Putamen (tissue), 1 donor: ENCODE data around the gene SLC14A1.

Experiments used
- DNase-seq: peaks from one replicate; pipeline ENCODE4 v3.0.0-alpha.2; 2016; ENCODE audit warnings: low spot score

SLC14A1 gene

DNA sequence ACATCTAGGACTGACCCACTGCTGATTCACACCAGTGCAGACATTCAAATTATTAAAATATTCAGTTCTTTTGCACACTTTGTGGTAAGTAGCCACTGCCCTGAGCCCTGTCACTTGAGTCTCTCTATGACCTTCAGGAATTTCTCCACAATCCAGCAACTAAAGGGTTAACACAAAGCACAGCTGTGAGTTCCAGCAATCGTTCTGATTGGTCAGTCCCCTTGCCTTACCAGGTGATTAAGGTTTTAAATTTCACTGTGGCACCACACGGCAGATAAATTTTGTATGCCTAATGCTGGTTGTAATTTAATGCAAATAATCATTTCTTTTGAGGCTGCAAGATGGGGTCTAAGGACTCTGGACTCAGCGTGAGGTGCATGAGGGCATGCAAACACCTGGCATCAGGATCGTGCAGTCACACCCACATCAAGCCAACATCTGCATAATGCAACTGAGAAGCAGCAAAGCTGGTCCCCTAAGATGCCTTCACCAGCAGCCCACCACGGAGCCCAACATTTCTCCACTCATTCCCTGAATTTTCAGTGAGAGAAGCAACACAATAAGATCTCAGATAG lies 36.6 kb downstream of the SLC14A1 start:
- DNase-seq, result no peak

DNA sequence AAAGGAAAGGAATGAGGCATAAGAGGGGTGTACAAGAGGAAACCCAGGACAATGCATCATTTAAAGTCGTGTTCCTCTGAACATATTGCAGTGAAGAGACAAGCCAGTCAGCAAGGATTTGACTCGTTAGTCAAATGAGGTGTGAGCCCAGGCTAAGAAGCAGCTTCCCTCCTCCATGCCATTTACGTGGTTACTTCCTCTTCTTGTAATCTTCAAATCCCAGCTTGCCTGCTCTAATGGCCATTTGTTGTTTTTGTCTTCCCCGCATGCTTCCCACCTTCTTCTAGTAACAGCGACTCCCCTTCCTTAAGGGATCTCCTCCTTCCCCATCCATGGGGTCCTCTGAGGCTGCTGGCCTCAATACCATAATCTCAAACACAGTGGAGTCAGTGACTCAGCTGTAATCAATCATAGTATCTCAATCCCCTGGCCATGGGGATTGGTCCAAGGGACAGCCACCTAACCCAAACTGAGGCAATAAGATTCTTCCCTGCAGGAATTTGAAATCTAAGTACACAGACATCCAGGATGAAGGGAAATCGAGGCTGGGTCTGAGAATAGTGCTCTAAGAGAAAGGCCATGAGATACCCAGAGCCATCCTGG lies 37.6 kb downstream of the SLC14A1 start:
- DNase-seq, result no peak

DNA sequence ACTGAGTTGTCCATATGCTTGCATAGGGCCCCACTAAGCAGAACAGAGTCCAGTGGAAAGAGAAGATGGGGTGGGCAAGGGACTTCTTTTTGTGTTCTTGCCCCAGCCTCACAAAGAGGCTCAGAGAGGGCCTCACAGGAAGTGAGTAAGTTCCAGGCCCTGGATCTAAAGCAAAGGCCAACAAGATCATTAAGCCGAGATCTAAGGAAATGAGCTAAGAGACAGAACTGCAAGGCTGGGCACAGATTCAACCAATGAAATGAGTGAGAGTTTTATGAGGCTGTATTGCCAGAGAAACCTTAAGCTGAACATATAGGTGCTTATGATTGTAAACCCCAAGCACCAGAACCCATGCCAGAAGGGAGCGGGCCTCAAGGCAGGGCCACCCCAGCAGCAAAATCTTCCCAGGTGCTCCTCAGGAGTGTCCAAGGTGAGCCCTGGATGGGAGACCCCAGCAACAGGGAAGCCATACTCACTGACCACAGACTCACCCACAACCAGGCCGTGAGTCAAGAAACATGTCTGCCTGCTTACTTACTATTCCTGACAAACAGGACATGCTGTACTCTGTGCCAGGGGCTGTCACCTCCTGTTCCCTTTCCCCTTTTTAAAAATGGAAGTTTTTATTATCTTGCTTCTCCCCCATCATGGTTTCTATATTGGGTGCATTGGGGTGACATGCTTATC lies 40.2 kb downstream of the SLC14A1 start:
- no peak for DNase-seq

DNA sequence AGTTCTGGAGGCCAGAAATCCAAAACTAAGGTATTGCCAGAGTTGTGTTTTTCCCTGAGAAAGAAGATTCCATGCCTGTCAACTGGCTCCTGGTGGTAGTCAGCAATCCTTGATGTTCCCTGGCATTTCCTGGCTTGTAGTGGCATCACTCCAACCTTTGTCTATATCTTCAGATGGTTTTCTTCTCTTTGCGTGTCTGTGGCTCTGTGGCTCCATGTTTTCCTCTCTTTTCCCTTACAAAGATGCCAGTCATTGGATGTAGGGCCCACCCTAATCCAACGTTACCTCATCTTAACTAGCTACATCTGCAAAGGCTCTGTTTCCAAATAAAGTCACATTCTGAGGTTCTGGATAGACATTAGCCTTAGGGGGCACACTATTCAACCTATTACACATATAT lies 41.8 kb downstream of the SLC14A1 start:
- DNase-seq, result no peak

DNA sequence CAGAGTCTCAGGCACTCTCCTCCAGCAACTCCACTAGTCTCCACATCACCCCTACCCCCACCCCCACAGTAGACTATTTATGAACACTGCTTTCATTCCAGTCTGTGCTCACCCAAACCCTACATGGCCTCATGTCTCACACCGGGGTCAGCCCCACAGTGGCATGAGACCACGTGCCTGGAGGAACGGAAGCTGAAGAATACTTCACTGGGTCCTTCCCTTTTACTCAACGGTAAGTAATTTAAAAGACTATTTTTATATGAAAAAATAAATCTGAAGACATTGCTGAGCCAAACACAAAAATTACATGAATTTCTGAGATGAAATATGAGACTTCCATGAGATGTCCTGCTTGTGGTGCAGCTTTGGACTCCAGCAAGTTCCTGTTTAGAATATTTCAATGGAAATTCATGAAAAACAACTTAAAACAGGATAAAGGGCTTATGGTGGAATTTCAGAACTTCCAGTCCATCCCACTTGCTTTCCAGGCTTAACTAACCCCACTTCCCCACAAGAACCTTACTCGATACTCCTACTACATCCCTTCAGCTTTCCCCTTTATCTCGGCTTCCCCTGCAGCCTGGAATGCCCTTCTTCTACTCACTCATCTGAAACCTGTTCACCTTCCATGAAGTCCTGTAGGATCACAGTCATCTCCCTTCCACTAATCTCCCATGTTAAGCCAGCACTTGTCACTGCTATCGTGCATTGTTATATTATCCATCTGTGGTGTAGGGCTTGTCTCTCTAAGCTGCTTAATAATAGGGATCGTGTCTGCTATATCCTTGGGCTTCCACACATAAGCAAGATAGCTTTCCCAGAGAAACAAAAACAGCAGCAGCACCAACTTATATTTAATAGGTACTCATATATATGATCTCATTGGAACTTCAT lies 47.9 kb downstream of the SLC14A1 start:
- no peak for DNase-seq

DNA sequence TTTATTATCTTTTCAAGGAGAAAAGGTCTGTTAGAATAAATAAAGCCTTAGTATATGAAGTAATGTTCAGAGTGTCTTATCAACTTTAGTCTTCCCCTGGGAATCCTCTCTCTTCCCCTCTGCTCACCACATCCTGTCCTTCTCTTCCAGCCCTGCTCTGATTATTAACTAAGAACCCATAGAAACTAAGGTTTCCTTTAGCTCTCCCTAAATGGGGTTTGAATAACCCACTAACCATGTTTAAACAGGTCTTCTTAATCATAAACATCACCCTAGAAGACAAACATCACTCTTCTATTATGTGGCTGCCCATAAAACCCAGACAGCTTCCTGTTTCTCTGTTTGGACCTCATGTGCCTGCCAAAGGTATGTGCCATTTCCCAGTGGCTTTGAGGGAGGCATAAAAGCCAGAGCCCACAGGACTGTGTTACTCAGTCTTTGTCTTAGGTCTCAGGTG lies 50.1 kb downstream of the SLC14A1 start:
- DNase-seq, result no peak

DNA sequence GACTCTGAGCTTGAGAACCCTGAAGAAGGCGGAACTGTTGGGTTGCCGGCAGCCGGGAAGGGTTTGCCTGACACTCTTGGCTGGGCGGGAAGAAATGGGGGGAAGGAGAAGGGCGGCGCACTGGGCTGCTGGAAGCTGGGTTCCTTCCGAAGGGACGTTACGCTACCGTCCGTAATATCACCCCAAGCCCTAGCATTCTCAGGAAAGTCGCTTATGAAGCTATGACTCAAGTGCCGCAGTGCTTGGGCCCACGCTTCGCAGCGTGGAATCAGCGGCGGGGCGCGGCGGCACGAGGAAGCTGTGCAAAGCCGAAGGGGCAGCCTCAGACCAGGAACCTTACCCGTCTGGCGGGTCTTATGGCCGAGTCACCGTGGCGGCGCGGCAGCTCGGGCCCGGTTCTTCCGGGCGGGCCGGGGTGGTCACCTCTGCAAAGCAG lies 51.3 kb downstream of the SLC14A1 start:
- DNase-seq, result peak; percentile 64

DNA sequence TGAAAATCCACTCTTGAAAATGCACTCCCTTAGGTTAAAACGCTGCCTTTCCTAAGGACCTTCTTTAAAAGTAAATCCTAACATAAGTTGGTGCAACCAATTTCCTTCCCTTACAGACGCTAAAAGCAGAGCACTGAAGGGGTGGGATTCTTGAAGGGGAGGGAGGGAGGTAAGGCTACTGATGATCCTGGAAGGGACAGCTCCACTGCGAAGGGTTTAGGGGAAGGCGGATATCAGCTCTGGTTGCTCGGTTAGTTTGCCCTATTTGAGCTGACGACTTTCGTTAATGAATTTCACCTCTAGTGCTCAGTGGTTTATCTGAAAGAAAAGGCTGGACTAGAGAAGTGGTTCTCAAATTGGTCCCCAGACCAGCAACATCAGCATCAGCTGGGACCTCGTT lies 51.8 kb downstream of the SLC14A1 start:
- peak; percentile 4 for DNase-seq

DNA sequence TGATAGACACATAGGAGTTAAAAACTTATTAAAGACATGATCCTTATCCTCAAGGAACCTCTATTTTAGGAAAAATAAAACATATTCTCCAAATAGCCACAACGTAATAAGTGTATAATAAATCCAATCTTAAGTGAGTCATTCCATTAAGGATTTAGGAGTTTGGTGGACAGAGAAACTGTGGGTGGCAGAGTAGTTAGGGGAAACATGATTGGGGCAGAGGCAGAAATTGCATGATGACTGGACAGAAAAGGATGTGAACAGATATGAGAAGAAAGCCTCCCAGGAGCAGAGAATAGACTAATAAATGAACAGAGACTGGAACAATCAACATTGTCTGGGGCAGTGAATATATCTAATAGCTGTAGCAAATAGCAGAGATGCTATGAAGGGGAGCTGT lies 53.4 kb downstream of the SLC14A1 start:
- no peak for DNase-seq

DNA sequence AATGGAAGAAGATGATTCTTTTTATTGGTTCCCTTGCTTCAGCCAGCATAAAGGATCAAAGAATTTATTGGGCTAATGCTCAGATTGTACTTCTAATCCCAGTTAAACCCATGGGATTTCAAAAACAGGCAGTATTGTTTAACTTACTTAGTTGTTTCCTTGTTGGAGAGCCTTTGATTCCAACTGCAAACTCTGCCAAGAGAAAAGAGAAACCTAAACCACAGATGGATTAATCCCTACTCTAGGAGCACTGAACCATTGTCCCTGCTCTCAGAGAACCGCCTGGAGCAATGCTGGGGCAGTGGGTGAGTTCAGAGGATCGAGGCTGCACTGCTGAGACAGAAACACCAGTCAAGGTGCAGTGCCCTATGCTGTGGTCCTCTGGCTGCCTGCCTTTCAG lies 56.6 kb downstream of the SLC14A1 start:
- no peak for DNase-seq

DNA sequence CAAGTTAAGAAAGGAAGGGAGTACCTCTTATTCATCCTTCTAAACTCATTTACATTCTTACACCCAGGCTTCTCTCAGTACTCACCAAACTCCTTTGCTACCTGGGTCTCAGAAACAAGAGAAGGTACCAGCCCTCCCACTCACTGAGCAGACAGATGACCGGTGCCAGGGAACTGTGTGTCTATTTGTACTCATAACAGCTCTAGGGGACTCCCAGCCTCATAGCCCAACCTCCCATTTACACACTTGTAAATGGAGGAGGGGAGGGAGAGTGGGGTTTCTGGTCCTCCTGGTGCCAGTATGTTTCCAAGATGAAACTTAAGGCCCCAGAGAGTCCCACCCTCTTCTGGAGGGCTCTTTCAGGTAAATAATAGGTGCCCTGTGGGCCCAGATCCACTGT lies 58.7 kb downstream of the SLC14A1 start:
- no peak for DNase-seq

DNA sequence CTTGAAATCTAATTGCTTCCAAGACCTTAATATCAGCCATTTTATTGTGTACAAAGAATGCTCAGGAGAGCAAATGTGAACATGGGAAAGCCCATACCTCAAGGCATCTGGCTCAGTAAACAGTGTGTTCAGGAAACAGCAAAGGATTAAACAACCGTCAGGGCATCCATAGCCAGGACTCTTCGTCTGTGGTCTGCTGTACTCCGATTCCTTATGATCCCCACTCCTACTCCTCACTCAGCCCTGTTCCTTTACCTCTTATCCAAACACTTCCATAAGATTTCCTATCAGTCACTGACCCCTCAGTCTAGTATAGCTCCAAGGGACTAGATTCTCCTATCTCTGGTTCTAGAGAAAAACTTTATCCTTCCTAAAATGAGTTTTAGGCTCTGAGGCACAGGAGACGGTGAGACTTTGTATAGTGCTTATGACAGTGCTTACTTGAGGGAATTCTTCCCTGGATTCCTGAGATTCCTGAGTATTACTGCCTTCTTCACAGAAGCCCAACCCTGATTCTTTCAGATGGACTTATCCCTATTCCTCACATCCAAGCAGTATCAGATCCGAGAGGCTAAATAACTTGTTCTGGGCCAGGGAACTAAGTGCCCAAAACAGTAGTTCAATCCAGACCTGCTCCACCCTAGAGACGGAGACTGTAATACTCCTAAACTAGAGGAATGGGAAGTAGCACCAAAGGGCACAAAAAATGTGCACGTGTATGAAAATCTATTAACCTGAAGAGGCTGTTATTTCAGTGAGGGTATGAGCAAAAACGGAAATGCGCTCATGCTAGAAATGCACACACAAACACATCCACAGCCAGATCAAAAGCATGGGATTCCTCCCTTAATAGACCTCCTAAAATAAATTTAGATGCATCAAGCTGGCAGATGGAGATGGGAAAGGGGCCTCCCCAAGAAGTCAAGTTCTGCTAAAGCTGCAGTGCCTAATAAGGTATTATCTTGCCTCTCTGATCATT lies 59.4 kb downstream of the SLC14A1 start:
- no peak for DNase-seq

DNA sequence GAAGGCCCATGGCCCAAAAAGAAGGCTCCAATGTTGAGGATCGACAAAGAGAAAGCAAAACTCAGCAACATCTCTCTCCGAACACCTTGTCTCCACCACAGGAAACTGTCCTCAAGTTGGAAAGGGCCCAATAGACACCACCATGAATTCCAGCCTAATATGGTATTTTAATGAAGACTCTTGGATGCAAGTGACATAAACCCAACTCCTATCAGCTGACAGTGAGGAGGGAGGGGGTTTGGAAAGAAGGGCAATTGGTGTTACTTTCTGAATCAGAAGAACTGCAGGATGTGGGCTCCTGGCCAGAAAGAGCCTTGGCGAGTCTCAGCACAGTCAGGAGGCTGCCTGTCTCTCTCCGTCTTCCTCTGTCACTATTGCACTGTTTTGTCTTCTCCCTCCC lies 61.2 kb downstream of the SLC14A1 start:
- DNase-seq, result no peak

DNA sequence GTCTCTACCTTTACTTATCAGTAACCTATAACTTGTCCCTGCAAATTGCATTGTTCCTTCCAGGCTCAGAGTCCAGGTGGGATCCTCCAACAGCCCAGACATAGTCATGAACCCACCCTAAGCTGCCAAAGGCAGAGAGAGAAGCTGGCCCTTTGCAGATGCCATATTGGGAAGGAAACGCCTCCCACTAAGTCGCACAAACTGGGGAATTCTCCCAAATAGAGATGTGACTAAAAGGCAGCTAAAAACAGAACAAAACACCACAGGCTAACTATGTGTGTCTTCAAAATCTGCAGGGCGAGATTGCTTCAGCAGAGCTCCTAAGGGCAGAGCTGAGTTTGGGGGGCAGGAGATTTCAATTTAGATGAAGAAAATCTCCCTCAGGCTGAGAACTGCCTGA lies 63.0 kb downstream of the SLC14A1 start:
- DNase-seq, result no peak

DNA sequence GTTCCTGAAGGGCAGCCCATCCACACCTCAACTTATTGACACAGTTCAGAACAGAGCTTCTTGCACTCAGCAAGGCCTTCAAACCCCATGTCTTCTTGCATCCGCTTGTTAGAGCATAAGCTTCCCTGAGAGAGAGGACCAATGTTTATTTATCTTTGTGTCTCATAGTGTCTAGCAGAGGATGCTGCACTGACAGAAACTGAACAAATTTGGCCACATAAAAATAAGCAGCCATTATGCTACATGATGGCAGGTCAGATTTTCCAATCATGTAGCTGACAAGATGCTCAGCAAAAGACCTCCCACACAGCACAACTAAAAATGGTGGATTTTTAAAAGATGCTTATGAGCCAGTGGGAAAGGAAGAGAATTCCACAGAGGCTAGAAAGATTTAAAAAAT lies 63.4 kb downstream of the SLC14A1 start:
- DNase-seq, result no peak

DNA sequence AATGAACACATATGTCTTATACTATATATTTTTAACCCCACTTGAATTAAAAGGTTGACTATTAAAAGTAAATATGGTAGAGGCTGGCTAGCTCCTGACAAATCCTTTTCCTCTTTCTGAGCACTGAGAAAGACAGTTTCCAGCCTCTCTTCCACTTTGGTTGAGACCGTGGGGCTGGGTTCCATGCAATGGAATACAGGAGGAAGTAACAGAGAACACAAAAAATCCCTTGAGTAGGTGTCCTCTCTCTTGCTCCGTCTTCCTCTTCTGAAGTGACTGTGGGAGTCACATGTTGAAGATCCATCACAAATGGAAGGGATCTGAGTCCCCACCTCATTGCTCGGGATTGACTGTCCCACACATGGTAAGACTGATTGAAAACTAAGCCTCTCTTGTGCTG lies 64.9 kb downstream of the SLC14A1 start:
- no peak for DNase-seq

DNA sequence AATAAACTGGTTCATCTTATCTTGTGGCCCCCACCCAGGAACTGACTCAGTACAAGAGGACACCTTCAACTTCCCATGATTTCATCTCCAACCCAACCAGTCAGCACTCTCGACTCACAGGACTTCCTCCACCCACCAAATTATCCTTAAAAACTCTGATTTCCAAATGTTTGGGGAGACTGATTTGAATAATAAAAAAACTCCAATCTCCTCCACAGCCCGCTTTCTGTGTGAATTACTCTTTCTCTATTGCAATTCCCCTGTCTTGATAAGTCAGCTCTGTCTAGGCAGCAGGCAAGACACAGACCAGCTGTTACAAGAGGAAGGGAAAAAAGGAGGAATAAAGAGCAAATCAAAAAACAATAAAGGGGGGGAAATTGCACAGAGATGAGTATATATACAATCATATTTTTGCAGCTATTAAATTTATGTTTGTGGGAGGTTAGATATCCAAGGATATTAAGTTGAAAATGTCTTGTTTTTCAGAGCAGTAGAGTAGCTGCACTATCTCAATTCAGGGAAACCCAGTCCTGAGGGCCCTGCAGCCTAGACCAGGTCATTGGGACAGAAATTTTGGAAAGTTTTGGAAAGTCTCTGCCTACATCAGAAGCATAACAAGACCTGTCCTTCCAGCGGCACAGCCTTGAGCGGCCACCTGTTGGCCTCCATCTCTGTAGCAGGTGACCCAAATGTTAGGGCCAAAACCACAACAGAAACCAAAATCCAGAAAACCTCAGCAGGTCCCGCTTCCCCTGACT lies 68.7 kb downstream of the SLC14A1 start:
- no peak for DNase-seq

DNA sequence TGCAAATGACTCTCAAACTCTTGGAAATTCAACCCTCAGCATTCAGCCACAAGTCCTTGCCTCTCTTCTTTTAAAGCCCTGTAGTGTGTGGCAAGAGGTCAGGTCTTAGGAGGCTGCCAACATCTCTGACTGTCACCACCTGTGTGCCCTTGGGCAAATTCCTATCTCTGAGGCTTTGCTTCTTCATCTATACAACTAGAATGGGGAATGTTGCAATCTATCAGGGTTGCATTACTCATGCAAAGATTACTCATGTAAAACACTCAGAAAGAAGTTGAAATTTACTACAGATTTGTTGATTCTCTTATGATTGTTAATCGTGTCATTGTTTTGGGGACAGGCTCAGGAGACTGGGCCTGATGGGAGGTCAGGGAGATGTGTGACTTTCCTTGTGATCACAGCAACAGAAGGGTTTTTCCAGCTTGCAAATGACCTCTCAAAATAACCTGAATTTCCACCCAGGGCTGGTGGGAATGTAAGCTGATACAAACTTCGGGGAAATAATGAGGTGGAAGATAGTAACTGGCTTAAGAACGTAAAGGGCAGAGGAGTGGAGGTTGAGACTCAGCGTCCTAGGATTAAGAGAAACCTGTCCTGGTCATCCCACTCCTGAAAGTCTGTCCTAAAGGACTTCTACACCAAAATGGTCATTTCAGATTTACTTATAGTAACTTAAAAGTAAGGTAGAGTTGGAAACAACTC lies 69.4 kb downstream of the SLC14A1 start:
- no peak for DNase-seq

DNA sequence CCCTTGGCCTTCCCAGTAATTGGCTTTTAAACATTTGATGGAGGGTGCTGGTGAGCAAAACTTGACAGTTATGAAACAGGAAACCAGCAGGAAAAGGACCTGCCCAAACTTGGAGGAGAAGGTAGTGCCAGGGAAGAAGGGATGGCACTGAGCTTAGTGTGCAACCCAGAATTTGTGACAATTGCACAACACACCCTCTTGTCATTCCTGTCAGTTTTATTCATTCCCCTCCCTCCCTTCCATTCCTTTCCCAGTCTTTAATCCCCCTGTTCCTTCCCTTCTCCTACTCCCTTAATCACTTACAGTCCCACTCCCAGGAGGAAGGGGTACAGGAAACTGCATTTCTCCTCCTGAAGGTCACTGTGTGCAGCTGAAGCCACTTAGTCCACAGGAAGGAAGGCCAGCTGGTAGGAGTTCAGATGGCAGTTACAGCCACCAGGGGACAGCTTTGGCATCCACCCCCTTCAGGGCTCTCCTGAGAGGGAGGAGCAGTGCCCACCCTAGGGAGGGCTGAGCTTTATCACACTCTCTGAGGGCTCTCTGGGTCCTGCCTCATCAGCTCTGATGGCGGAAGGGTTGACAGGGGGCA lies 77.5 kb downstream of the SLC14A1 start:
- DNase-seq, result no peak
